HL-60 (cell line): Measurements from ENCODE around the gene POLR1B.

Experiments used
- DNase-seq, 2 experiments: peaks; one replicate each; pipeline ENCODE4 v3.0.0-alpha.2; 2010 to 2020; ENCODE audit warnings: low read depth in 1 of 2, low spot score in 1 of 2
- H3K27ac ChIP-seq: fragments of 250-450 bp; sonication (Bioruptor Pico); replicated peaks from 2 replicates; pipeline ENCODE4 v1.5.1; 2020; ENCODE audit warnings: mild to moderate bottlenecking, moderate library complexity
- H3K27me3 ChIP-seq: fragments of 250-450 bp; sonication (Bioruptor Pico); 2 replicates; pipeline ENCODE4 v1.5.1; 2021; ENCODE audit warnings: mild to moderate bottlenecking, moderate library complexity; ENCODE audit not compliant: insufficient read depth, poor library complexity, severe bottlenecking
- H3K4me3 ChIP-seq: replicated peaks from 2 replicates; pipeline ENCODE4 v1.5.1; 2011; ENCODE audit warnings: mild to moderate bottlenecking, control low read depth, low read length; ENCODE audit not compliant: insufficient read depth
- GABPA ChIP-seq: IDR thresholded peaks from 2 replicates; pipeline ENCODE4 v1.6.1; 2012; ENCODE audit warnings: low read depth
- POLR2AphosphoS5 ChIP-seq: IDR thresholded peaks from 2 replicates; pipeline ENCODE4 v1.6.1; 2012; ENCODE audit warnings: low read depth
- SPI1 ChIP-seq: IDR thresholded peaks from 2 replicates; pipeline ENCODE4 v1.6.1; 2012; ENCODE audit warnings: low read depth, mild to moderate bottlenecking, borderline replicate concordance
- TF ChIP-seq, protein P1 (sequence below): IDR thresholded peaks from one replicate; pipeline ENCODE4 v1.5.1; 2011; ENCODE audit warnings: low read length, control low read depth, inconsistent platforms; ENCODE audit not compliant: insufficient read depth
- TF ChIP-seq, protein P2 (sequence below): IDR thresholded peaks from 2 replicates; pipeline ENCODE4 v1.6.1; 2012; ENCODE audit warnings: low read depth; ENCODE audit not compliant: insufficient replicate concordance

The POLR1B gene

DNA sequence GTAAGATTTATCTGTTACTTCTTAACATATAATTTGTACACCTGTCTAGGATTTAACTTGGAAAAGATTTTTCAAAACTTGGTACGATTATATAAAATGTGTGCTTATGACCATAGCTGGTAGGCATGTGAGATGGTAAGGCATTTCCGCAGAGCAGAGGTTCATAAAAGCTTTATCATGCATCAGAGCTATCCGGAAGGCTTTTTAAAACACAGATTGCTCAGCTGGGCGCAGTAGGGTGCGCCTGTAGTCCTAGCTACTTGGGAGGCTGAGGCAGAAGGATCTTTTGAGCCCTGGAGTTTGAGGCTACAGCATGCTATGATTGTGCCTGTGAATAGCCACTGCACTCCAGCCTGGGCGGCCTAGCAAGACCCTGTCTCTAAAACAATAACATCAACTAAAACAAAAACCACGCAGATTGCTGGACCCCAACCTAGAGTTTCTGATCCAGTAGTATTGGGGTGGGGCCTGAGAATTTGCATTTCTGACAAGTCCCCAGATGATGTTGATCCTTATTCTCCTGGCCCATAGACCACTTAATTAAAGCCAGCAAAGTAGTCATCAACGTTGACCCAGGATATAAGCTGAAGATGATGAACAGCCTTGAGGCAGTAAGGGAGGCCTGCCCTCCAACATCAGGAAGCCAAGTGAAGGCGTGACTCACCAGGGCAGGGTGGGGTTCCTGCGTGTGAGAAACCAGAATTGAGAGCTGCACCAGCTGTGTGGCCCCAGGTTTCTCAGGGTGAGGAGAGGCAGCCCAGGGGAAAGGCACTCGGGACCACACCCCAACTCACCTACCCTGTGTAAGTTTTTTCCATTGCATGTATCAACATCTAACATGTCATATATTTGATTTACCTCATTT is 81.9 kb downstream of the POLR1B start:
- TF ChIP-seq POLR2AphosphoS5, result no peak
- TF ChIP-seq, protein P1, sequence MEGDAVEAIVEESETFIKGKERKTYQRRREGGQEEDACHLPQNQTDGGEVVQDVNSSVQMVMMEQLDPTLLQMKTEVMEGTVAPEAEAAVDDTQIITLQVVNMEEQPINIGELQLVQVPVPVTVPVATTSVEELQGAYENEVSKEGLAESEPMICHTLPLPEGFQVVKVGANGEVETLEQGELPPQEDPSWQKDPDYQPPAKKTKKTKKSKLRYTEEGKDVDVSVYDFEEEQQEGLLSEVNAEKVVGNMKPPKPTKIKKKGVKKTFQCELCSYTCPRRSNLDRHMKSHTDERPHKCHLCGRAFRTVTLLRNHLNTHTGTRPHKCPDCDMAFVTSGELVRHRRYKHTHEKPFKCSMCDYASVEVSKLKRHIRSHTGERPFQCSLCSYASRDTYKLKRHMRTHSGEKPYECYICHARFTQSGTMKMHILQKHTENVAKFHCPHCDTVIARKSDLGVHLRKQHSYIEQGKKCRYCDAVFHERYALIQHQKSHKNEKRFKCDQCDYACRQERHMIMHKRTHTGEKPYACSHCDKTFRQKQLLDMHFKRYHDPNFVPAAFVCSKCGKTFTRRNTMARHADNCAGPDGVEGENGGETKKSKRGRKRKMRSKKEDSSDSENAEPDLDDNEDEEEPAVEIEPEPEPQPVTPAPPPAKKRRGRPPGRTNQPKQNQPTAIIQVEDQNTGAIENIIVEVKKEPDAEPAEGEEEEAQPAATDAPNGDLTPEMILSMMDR, result no peak
- no peak for TF ChIP-seq SPI1
- no peak for TF ChIP-seq GABPA
- TF ChIP-seq, protein P2, sequence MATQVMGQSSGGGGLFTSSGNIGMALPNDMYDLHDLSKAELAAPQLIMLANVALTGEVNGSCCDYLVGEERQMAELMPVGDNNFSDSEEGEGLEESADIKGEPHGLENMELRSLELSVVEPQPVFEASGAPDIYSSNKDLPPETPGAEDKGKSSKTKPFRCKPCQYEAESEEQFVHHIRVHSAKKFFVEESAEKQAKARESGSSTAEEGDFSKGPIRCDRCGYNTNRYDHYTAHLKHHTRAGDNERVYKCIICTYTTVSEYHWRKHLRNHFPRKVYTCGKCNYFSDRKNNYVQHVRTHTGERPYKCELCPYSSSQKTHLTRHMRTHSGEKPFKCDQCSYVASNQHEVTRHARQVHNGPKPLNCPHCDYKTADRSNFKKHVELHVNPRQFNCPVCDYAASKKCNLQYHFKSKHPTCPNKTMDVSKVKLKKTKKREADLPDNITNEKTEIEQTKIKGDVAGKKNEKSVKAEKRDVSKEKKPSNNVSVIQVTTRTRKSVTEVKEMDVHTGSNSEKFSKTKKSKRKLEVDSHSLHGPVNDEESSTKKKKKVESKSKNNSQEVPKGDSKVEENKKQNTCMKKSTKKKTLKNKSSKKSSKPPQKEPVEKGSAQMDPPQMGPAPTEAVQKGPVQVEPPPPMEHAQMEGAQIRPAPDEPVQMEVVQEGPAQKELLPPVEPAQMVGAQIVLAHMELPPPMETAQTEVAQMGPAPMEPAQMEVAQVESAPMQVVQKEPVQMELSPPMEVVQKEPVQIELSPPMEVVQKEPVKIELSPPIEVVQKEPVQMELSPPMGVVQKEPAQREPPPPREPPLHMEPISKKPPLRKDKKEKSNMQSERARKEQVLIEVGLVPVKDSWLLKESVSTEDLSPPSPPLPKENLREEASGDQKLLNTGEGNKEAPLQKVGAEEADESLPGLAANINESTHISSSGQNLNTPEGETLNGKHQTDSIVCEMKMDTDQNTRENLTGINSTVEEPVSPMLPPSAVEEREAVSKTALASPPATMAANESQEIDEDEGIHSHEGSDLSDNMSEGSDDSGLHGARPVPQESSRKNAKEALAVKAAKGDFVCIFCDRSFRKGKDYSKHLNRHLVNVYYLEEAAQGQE, result no peak
- no peak overlapping the region for H3K27ac ChIP-seq
- no peaks in the 10 kb centered on the region for H3K27me3 ChIP-seq
- no peak overlapping the region for H3K4me3 ChIP-seq
- DNase-seq, result peak in 1 of 2 experiments; percentile 26

DNA sequence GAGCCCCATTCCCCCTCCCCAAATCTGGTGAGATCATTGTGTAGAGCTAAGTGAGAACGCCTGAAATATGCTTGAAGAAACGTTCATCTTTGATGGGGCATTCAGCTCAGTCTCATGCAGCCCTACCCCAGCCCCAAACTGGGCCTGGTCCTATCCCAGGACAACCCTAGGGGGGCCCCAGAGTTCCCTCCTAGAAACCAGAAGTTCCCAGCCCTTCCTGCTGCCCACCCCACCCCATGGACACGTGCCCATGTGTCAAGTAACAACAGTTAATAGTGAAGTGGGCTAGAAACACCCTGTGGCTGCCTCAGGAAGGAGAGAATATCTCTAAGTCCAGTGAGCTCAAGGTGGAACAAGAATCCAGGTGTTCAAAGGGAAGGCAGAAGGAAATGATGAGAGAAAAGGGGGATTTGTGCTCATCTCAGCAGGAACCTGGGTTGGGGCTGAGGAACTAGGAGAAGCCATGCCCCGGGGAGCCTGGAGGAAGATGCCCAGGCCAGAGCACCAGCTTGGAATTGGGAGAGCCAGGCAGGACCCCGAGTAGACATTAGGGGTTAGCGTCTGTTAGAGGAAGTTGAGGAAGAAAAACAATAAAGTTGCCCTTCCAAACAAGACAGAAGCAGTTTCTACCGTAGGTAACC is 83.3 kb downstream of the POLR1B start:
- TF ChIP-seq GABPA (no peak), SPI1 (no peak), POLR2AphosphoS5 (no peak)
- TF ChIP-seq, protein P2, result no peak
- TF ChIP-seq, protein P1, result no peak
- H3K27ac ChIP-seq, result no peak overlapping the region; the same call in 1 of the 2 replicates
- no peak overlapping the region for H3K4me3 ChIP-seq
- no peaks in the 10 kb centered on the region for H3K27me3 ChIP-seq
- no peak for DNase-seq

DNA sequence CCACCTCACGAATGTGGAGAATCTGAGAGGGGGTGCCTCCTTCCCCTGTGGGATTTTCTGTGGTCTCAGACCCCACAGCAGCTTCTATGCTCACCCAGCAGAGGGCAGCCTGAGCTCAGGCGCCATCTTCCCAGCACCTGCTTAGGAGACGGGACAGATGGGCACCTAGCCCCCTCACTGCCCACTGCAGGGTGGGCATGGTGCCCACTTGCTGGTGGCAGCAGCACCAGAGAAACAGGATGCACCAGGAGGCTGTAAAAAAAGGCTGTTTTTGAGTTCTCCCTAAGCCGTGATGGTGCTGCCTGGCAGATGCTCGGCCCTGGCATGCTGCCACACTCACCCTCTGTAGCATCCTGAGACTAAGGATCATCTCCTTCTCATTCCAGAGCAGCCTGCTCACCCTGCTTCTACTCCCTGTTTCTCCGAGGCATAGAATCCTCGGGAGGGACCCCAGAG is 84.4 kb downstream of the POLR1B start:
- TF ChIP-seq, protein P2, result no peak
- TF ChIP-seq, protein P1, result peak; percentile 88
- Histone ChIP-seq H3K4me3 (peak overlapping the region; percentile 25), H3K27ac (peak overlapping the region; percentile 75), H3K27me3 (no peaks in the 10 kb centered on the region)
- peak; percentile 35 to 70 for DNase-seq
